DMS153 treated with DMSO at 0.1 percent for 48 hours (cell line): ENCODE results near the gene USP10.
"Not testable (repeated sequence)": the region's sequence is repeated elsewhere in the genome, so short reads cannot be mapped to it uniquely, and the experiment has no call there.

ENCODE experiments used
- DNase-seq: peaks from one replicate; lab custom pipeline; 2025; ENCODE audit not compliant: unreplicated experiment; lab: John Stamatoyannopoulos, UW

USP10 gene

DNA sequence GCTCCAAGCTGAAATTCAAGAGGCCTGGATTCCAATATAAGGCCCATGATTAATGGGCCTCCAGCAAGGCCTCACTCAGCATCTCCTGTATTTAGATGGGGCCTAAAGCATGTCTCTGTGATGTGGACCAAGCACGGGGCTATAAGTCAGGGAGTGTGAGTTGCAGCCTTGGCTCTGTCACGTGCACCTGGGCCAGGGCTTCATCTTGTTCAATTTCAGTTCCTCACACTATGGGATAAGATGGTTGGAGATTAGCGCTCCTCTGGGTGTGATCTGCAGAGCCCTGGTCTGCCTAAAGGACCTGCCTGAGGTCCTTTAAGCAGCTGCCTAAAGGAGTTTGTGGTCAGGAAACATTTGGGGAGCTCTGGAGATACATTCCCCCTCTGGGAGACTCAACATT lies 26.2 kb upstream of the USP10 start:
- DNase-seq, result no peak

DNA sequence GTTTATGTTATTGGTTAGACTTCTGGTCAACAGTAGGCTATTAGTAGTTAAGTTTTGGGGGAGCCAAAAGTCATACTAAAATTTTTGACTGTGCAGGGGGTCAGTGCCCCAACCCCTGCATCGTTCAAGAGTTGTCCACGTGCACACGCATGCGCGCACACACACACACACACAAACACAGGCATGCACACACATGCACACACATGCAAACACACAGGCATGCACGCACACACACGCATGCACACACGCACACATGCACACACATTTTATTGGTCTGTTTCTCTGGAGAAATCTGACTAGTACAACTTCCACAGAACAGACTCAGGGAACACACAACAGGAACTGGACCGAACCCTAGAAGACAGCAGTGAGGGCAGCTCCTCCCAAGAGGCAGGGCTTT lies 24.4 kb upstream of the USP10 start:
- DNase-seq, result no peak

DNA sequence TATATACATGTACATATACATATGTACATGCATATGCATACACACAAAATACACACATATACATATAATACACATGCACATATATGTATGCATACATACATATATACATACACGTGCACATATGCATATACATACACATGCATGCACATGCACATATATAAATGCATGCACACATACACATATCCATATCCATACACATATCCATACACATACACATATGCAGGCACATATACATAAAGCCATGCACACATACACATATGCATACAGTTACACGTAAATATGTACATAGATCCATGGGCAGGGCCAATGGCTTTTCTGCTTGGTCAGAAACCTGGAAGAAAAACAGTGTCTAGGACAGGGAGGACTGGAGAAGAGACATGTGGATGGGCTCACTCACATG lies 23.9 kb upstream of the USP10 start:
- DNase-seq, result no peak

DNA sequence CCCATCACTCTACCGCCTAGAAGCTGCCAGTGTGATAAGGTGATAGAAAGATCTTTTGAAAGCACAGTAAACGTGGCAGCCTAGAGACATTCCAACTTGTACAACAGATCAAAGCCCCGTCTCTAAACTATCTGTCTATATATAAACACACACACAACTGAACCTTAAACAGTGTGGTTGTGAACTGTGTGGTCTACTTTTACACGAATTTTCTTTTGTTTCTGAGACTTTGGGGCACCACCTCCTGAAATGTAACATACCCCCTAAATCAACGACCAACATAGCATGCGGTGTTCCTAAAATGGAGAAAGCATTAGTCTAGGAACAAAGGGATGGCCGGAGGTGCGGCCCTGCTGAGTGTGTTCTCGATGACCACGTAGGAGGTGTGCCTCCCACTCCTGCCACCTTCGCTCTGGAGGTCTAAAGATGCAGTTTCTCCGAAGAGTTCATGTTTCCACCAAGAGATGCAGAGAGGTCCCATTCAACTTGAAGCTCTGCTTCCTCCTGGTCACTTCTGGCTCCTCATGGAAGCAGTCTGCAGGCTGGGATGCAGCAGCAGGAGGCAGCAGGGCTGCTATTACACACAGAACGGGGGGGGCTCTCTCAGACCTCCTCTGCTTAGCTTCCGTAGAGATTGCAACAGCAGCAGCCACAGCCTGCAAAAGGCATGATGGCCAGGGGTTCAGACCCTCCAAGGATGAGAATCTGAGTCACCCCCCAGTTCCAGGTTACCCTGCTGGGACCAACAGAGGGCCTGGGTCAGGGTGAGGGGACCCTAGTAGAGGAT lies 22.6 kb upstream of the USP10 start:
- DNase-seq, result no peak

DNA sequence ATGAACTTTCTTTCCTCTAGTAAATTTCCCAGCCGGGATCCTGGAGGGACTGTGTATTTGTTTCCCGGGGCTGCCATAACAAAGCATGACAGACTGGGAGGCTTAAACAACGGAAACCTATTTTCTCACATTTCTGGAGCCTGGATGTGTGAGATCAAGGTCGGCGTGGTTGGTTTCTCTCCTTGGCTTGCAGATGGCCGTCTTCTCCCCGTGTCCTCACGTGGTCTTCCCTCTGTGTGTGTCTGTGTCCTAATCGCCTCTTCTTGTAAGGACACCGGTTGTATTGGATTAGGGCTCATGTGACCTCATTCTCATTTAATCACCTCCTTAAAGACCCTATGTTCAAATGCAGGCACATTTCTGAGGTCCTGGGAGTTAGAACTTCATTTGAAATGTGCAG lies 22.0 kb upstream of the USP10 start:
- no peak for DNase-seq

DNA sequence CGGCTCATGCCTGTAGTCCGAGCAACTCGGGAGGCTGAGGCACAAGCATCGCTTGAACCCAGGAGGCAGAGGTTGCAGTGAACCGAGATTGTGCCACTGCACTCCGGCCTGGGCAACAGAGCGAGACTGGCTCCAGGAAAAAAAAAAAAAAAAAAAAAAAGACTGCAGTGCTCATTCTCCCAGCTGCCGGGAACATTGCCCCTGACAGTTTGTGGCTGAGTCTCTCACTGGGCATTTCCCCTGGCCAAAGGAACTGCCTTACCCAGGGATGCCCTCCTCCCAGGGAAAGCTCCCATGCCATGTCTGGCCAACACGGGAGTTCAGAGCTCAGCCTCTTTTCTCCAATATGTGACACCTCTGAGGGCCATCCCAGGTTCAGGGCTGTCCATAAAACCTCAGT lies 21.3 kb upstream of the USP10 start:
- DNase-seq, result no peak

DNA sequence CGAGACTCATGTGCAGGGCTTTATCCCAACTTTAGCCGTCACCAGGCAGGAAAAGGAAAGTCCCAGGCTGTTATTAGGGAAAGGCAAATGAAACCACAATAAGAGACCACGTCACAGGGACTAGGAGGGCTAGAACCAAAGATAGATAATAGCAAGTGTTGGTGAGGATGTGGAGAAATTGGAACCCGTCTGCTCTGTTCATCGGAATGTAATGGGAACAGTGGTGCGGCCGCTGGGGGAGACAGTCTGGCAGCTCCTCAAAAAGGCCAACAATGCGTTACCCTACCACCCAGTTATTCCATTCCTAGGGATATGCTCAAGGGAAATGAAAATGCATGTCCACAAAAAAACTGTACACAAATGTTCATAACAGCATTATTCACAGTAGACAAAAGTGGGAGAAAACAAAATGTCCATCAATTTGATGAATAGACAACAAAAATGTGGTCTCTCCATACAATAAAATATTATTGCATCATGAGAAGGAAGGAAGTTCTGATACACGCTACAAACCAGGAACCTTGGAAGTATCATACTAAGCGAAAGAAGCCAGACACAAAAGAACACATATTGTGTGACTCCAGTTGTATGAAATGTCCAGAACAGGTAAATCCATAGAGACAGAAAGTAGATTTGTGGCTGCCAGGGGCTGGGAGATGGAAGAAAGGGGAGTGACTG lies 19.5 kb upstream of the USP10 start:
- DNase-seq, result no peak

DNA sequence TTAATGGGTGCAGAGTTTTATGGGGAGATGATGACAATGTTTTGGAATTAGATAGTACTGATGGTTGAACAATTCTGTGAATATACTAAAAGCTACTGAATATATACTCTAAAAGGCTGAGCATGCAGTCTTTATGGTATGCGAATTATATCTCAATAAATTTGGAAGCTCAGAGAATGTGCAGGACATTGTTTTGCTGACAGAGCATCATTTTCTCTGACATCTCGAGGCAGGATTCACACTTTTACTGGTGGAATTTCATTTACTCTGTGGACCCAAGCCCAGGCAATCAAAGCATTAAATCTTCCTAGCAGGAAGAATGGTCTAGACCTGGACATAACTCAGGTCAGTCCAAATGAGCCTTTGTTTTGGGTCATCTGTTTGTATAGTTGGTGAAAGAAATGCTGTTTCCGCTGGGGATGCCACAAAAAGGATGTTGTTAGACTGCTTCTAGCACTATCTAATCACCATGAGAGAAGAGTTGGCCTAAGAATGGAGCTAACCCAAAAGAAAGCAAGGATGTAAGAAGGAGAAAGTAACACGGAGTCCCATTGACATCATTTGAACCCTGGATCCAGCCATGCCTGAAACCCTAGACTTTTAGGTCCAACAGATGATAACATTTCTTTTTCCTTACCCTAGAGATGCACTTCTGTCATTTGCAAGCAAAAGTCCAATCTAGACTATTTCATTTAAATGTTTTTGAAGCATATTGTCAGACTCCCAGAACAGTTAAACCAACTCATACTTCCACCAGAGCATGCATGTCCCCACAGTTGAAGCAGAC lies 18.8 kb upstream of the USP10 start:
- DNase-seq, result no peak

DNA sequence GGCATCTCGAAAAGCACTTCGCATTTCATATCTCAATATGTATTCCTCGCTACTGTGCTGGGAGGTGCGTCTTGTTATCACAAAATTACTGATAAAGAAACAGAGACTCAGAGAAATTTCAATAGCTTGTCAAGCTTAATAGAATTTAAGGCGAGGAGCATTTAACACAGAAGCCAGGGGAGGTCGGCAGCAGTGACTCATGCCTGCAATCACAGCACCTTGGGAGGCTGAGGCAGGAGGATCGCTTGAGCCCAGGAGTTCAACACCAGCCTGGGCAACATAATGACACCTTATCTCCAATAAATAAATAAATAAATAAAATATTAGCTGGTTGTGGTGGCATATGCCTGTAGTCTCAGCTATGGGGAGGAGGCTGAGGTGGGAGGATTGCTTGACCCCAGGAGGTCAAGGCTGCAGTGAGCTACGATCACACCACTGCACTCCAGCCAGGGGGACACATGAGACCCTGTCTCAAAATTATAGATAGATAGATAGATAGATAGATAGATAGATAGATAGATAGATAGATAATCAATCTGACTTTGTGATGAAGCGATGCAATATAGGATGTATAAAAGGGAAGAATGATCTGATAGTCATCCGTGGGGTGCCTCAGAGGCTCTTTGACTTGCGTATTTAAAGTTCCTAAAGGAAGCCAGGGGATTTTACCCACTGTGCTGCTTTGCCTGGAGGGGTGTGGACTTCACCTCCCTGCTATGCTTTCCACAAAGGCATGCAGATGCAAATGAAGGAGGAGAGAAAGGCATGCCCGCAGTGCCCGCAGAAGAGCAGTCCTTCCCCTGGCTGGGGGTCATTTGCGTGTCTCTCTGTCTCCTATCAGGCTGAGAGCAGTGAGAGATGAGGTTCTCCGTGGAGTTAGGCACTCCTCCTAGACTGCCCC lies 15.9 kb upstream of the USP10 start:
- no peak for DNase-seq

DNA sequence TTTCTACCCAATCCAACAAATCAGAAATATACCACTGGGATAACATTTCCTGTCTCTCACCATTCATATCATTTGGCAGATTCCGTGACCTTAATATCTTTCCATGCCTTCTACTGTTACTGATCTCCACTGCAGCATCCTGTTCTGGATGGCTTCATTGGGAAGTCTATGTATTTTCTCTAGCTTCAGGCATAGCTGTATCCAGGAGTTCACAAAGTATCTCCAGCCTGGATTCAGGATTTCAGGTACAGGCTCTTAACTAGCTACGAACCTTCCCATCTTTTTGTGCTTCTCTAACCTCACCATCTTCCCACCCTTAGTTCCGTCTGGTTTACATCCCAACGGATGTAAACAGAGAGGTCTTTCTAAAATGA lies 15.2 kb upstream of the USP10 start:
- no peak for DNase-seq

DNA sequence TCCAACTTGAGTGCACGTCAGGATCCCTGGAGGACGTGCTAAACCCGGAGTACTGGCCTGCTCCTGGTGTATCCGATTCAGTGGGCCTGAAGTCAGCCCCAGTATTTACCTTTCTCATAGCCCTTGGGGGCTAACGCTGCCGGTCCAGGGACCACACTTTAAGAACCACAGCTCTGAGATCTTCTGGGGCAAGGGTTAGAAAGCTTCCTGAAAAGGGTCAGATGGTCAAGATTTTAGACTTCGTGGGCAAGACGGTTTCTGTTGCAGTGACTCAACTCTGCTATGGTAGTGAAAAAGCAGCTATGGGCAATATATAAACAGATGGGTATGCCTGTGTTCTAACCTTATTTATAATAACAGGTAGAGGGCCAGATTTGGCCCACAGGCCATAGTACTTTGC lies 14.6 kb upstream of the USP10 start:
- no peak for DNase-seq

DNA sequence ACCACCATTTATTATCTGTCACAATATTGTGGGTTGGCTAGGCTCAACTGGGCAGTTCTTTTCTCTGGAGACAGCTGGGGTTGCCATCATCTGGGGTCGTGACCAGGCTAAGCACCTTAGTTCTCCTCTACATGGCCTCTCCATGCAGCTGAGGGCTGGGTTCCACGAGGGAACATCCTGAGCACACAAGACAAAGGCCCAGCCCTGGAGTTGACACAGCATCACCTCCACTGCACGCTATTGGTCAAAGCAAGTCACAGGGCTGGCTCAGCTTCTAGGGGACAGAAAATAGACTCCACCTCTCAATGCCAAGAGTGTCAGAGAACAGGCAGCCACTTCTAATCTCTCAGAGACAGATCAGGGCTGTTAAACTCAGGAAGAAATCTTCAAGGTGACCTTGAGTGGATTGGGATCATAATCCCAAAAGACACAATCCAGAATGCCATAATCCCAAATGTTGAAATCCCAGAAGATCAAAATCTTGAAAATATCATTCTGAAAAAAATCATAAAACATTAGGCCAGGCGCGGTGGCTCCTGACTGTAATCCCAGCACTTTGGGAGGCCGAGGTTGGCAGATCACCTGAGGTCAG lies 13.0 kb upstream of the USP10 start:
- no peak for DNase-seq

DNA sequence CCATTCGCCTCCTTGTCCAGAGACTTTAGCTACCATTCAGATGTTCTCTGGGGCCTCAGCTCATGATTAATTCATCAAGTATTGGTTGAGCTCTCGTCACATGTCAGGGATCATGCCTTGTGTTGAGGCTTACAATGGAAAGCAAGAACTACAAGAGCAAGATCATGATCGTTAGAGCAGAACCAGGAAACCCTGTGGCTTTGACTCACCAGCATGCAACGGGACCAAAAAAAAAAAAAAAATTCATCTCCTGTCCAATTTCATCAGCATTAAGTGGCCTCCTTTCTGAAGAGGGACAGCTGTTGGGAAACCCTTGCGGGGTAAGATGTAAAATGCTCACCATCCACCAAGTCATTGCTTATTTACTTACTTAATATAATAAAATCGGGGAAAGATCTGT lies 12.1 kb upstream of the USP10 start:
- DNase-seq, result no peak

DNA sequence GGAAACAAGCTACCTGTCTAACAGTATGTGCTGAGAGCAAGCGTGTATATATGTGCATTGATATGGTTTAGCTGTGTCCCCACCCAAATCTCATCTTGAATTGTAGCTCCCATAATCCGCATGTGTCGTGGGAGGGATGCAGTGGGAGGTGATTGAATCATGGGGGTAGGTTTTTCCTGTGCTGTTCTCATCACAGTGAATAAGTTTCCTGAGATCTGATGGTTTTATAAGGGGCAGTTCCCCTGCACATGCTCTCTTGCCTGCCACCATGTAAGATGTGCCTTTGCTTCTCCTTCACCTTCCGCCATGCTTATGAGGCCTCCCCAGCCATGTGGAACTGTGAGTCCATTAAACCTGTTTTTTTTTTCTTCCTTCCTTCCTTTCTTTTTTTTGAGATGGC lies 11.6 kb upstream of the USP10 start:
- DNase-seq, result not testable (repeated sequence)

DNA sequence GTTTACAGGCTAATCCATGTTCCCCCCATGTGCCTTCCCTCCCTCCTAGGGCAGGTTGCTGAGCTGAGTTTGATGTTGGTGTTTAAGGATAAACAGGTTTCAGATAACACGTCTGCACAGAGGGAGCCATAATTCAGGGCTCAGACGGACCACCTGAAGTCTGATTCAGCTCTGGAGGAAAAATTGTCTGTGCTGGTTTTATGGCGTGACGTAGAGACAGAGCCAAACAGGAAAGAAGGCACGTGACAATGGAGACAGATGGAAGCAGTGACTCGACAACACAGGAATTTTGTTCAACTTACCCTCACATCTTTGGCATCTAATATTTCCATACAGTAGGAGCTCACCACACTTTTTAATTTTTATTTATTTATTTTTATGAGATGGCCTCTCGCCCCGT lies 10.7 kb upstream of the USP10 start:
- DNase-seq, result no peak

DNA sequence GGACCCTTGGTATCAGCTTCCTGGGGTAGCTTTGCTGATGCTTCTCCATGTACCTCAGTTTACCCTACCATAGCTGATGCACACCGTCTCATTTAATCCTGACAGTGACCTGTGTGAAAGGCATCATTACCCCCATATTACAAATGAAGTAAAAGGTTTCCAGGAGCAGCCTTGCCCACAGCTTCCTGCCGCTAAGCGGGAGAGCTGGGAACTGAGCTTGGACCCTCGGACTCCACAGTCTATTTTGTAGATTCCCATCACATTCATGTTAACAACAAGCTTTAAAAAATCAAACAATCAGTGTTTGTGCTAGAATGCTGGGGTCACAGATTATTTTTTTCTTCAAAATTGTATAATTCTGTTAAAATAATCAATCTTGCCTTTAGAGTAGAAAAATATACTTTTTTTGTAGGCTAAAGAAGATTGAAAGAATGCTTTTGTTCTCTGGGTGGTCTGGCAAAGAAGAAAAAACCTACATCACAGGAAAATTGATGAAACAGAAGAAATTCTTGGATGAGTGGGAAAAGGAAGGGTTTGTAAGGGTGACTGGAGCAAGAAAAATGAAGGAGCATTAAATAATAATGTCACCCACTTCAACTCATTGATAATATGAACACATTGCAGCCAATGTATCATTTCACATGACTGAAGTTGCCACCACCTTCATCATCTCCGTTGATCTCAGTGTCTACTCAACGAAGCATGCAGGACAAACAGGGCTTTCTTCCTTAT lies 9.5 kb upstream of the USP10 start:
- no peak for DNase-seq

DNA sequence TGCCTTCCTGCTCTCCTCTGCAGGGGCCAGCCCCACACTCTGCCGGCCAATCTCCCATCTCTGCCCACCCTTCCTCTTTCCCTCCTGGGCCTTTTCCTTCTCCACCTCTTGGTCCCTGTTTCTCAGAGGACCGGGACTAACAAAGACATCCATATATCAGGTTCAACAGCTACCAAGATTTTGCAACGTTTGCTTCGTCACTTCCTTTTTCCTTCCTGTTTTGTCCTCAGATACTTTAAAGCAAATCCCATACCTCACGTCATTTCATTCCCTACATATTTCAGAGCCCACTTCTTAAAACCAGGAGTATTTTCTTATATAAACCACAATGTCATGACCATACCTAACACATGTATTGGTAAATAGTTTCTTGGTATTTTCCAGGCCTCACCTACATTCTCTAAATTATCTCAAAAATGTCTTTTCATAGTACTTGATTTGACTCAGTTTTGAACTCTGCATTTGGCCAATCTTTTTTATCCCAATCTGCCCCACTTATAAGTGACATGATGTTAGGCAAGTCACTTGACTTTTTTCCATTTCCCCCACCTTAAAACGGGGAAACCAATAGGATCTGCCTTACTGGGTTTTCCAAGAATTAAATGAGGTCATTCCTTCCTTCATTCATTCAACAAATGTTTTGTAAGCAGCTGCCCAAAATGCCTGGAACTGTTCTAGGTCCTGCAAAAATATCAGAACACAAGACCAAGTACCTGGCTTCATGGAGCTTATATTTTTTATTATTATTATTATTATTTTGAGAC lies 7.2 kb upstream of the USP10 start:
- DNase-seq, result no peak

DNA sequence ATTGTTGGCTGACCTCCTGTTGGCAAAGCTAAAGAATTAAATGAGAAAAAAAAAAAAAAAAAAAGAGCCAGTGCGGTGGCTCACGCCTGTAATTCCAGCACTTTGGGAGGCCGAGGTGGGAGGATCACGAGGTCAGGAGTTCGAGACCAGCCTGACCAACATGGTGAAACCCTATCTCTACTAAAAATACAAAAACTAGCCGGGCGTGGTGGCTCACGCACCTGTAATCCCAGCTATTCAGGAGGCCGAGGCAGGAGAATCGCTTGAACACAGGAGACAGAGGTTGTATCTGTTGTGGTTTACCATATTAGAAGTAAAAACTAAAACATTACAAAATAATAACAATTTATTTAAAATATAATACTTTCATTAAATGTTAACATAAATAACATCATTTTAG lies 5.9 kb upstream of the USP10 start:
- DNase-seq, result not testable (repeated sequence)

DNA sequence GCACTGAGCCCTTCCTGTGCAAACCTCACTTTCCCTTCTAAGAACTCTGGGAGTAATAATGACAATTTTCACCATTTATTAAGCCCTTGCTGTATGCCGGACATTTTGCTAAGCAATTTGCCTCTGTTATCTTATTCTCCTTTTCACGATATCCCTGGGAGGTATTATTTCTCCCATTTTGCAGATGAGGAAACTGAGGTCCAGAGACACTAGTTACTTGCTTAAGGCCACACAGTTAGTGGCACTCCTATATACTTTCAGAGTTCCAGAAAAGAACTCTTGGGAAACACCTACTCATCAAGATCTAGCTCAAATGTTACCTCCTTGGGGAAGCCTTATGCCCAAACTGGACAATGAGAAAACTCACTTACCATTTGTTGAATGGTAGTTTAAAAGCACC lies 4.8 kb upstream of the USP10 start:
- no peak for DNase-seq
